HCT116 (cell line): ENCODE data around the gene METTL15. TPM values are rescaled to one million over a fixed set of nuclear protein-coding genes. Genes with fewer than 3 reads are reported as not detected.

Source experiments
- ATAC-seq: fragments of 200-7000 bp; cut with Tn5 transposase; 2 replicates; pipeline ENCODE4 v1.9.1; 2020; ENCODE audit warnings: mild to moderate bottlenecking, moderate library complexity
- BruUV-seq: library from RNA; stranded (reverse); fragments of 400-500 nt; replicated peaks from 2 replicates; lab custom pipeline; 2021; lab: Mats Ljungman, UMichigan
- CTCF ChIA-PET: fragments of 300-600 bp; sonication (Branson Sonifier 250); formaldehyde crosslinking; loops from one replicate; lab custom pipeline; 2021; ENCODE audit warnings: antibody characterized with exemption; lab: Charles Lee
- POLR2A ChIA-PET: fragments of 300-600, 350-600 bp; sonication (Branson Sonifier 250); formaldehyde crosslinking; loops from one replicate; lab custom pipeline; 2021; ENCODE audit warnings: antibody characterized with exemption; lab: Charles Lee
- RAD21 ChIA-PET, 2 experiments: fragments of 300-600 bp; sonication (Branson Sonifier 250); formaldehyde crosslinking; loops; one replicate each; lab custom pipeline; 2023; ENCODE audit warnings: low total read pairs in 2 of 2; ENCODE audit not compliant: uncharacterized antibody in 2 of 2, unreplicated experiment in 2 of 2, low non-redundant PET in 1 of 2; lab: Charles Lee
- DNase-seq: peaks from one replicate; pipeline ENCODE4 v3.0.0-alpha.2; 2010; ENCODE audit warnings: low read depth, low spot score
- H2AFZ ChIP-seq: fragments of 200-600 bp; shearing (Covaris generic), sonication (generic); 2 replicates; pipeline ENCODE4 v1.6.1; 2017; ENCODE audit warnings: low read depth, mixed run types, mixed read lengths, antibody characterized with exemption, low read length; ENCODE audit not compliant: poor library complexity, severe bottlenecking
- H3K27ac ChIP-seq: 2 replicates; pipeline ENCODE4 v1.5.1; 2012; ENCODE audit warnings: low read depth, low read length
- H3K27me3 ChIP-seq: fragments of 200-600 bp; sonication (generic); 2 replicates; pipeline ENCODE4 v1.6.1; 2016; ENCODE audit warnings: mixed run types, low read length, mixed read lengths; ENCODE audit not compliant: insufficient read depth
- H3K36me3 ChIP-seq, 2 experiments: fragments of 200-500 bp in 1 of 2; fragments of 200-600 bp in 1 of 2; sonication (Bioruptor generic) in 1 of 2; sonication (generic) in 1 of 2; 2 replicates each; pipeline versions ENCODE4 v1.5.1 to v1.6.1; 2014 to 2016; ENCODE audit warnings: low read length in 2 of 2, inconsistent platforms in 1 of 2, mixed read lengths in 1 of 2, mixed run types in 1 of 2; ENCODE audit not compliant: insufficient read depth in 2 of 2, control insufficient read depth in 1 of 2
- H3K4me1 ChIP-seq, 2 experiments: fragments of 200-600 bp in 1 of 2; sonication (generic) in 1 of 2; 2 replicates each; pipeline versions ENCODE4 v1.5.1 to v1.6.1; 2012 to 2017; ENCODE audit warnings: low read length in 2 of 2, inconsistent platforms in 1 of 2, mild to moderate bottlenecking in 1 of 2, mixed read lengths in 1 of 2, mixed run types in 1 of 2, moderate library complexity in 1 of 2; ENCODE audit not compliant: insufficient read depth in 2 of 2, control insufficient read depth in 1 of 2
- H3K4me2 ChIP-seq: fragments of 200-600 bp; sonication (generic); 2 replicates; pipeline ENCODE4 v1.6.1; 2017; ENCODE audit warnings: mixed run types, low read length, mixed read lengths
- H3K4me3 ChIP-seq, 2 experiments: fragments of 200-600 bp in 1 of 2; sonication (generic) in 1 of 2; replicated peaks in 1 of 2; 2 replicates each; pipeline ENCODE4 v1.5.1; 2011 to 2016; ENCODE audit warnings: low read length in 2 of 2, control low read depth in 1 of 2, low read depth in 1 of 2, mild to moderate bottlenecking in 1 of 2, mixed read lengths in 1 of 2, mixed run types in 1 of 2
- H3K79me2 ChIP-seq: fragments of 200-600 bp; sonication (generic); 2 replicates; pipeline ENCODE4 v1.6.1; 2017; ENCODE audit warnings: mild to moderate bottlenecking, mixed run types, low read length, moderate library complexity, mixed read lengths; ENCODE audit not compliant: insufficient read depth
- H3K9ac ChIP-seq: fragments of 200-600 bp; sonication (generic); 2 replicates; pipeline ENCODE4 v1.6.1; 2016; ENCODE audit warnings: low read length, mixed read lengths
- H3K9me2 ChIP-seq: fragments of 200-600 bp; sonication (generic), shearing (Covaris generic); 2 replicates; pipeline ENCODE4 v1.6.1; 2017; ENCODE audit warnings: mixed run types, mild to moderate bottlenecking, moderate library complexity; ENCODE audit not compliant: insufficient read depth
- H3K9me3 ChIP-seq, 2 experiments: fragments of 200-500 bp in 1 of 2; fragments of 200-600 bp in 1 of 2; sonication (Bioruptor generic) in 1 of 2; sonication (generic) in 1 of 2; 2 replicates each; pipeline ENCODE4 v1.6.1; 2014 to 2017; ENCODE audit warnings: low read length in 2 of 2, mixed read lengths in 2 of 2, inconsistent platforms in 1 of 2, low read depth in 1 of 2, mild to moderate bottlenecking in 1 of 2, mixed run types in 1 of 2, moderate library complexity in 1 of 2; ENCODE audit not compliant: control insufficient read depth in 1 of 2, insufficient read depth in 1 of 2
- H4K20me1 ChIP-seq: fragments of 200-600 bp; sonication (generic), shearing (Covaris generic); 2 replicates; pipeline ENCODE4 v1.6.1; 2017; ENCODE audit warnings: mixed run types, mild to moderate bottlenecking, moderate library complexity; ENCODE audit not compliant: insufficient read depth
- CBX3 ChIP-seq: IDR thresholded peaks from 2 replicates; pipeline ENCODE4 v1.6.1; 2012; ENCODE audit warnings: low read depth
- CEBPB ChIP-seq: IDR thresholded peaks from 2 replicates; pipeline ENCODE4 v1.6.1; 2012; ENCODE audit warnings: low read depth
- EZH2 ChIP-seq: fragments of 200-600 bp; sonication (generic); IDR thresholded peaks from 2 replicates; pipeline ENCODE4 v1.6.1; 2017; ENCODE audit warnings: antibody characterized with exemption, mixed run types
- EZH2phosphoT487 ChIP-seq: fragments of 200-600 bp; IDR thresholded peaks from 2 replicates; pipeline ENCODE4 v1.6.1; 2018; ENCODE audit warnings: antibody characterized with exemption, borderline replicate concordance
- JUND ChIP-seq: IDR thresholded peaks from 2 replicates; pipeline ENCODE4 v1.6.1; 2012
- RAD21 ChIP-seq: IDR thresholded peaks from 2 replicates; pipeline ENCODE4 v1.6.1; 2012; ENCODE audit warnings: low read depth, mild to moderate bottlenecking
- REST ChIP-seq: IDR thresholded peaks from 2 replicates; pipeline ENCODE4 v1.6.1; 2012; ENCODE audit warnings: low read depth
- SIN3A ChIP-seq: IDR thresholded peaks from 2 replicates; pipeline ENCODE4 v1.6.1; 2012; ENCODE audit warnings: low read depth
- SP1 ChIP-seq: IDR thresholded peaks from 2 replicates; pipeline ENCODE4 v1.6.1; 2012; ENCODE audit warnings: low read depth
- SRF ChIP-seq: IDR thresholded peaks from 2 replicates; pipeline ENCODE4 v1.6.1; 2012; ENCODE audit warnings: low read depth
- TCF7L2 ChIP-seq: IDR thresholded peaks from 2 replicates; pipeline ENCODE4 v1.7.0; 2011; ENCODE audit warnings: borderline replicate concordance, inconsistent platforms; ENCODE audit not compliant: insufficient read depth, insufficient read length; ENCODE audit errors: extremely low read depth
- ZFX ChIP-seq: fragments of 450-650 bp; IDR thresholded peaks from 2 replicates; pipeline ENCODE4 v1.6.1; 2017
- intact Hi-C: fragments of 100-400 bp; cut with micrococcal nuclease; formaldehyde crosslinking; loops from 2 replicates; pipeline ENCODE4 v1.10.0; 2022
- total RNA-seq: library from RNA; stranded (reverse); gene quantifications from one replicate; pipeline ENCODE4 v1.2.1, GENCODE V29; 2021; ENCODE audit not compliant: unreplicated experiment

METTL15 gene
- total RNA-seq, 1 experiment from 2014 or later: 25.3 TPM

GRCh38 chr11:28353991-28354390, 245.8 kb downstream of the METTL15 start:
- Histone ChIP-seq H3K27ac (no peak overlapping the region), H3K79me2 (no peaks in the 10 kb centered on the region), H3K27me3 (no peaks in the 10 kb centered on the region), H2AFZ (no peak overlapping the region), H3K4me3 (no peak overlapping the region), H3K4me1 (no peaks in the 10 kb centered on the region), H3K9me3 (no peaks in the 10 kb centered on the region), H4K20me1 (no peaks in the 10 kb centered on the region), H3K9me2 (no peaks in the 10 kb centered on the region), H3K9ac (no peak overlapping the region), H3K4me2 (no peak overlapping the region), H3K36me3 (no peaks in the 10 kb centered on the region)
- ChIA-PET RAD21 (no interaction called here), POLR2A (no interaction called here), CTCF (no interaction called here)
- intact Hi-C loops: no loop called here
- TF ChIP-seq RAD21 (no peak), JUND (no peak), SRF (no peak), TCF7L2 (no peak), CEBPB (no peak), EZH2phosphoT487 (no peak), SP1 (no peak), EZH2 (no peak), SIN3A (no peak), REST (no peak), CBX3 (no peak), ZFX (no peak)
- BruUV-seq: no TSS peak
- no peak for DNase-seq
- ATAC-seq: no peak
